ENCODE measurements around the gene GUCY2C. TPM values are rescaled to one million over a fixed set of nuclear protein-coding genes. Genes with fewer than 3 reads are reported as not detected.
A peak's percentile ranks its signal among the peaks of the same experiment; 100 is the strongest.

Gene GUCY2C
- total RNA-seq, 1 experiment from 2014 or later, result 1.9 TPM

GRCh38 chr12:14714437-14714836, 18.0 kb upstream of the GUCY2C start:
- H3T11ph ChIP-seq (ENCODE audit: low read length), result no peak overlapping the region
- no peak overlapping the region for H2BK5ac ChIP-seq (ENCODE audit: insufficient read length, low read length)
- H3K56ac ChIP-seq (ENCODE audit: insufficient read length, low read depth, low read length), result no peak overlapping the region
- H2BK120ac ChIP-seq (ENCODE audit: low read depth, low read length, poor library complexity, severe bottlenecking), result no peak overlapping the region
- H3K4ac ChIP-seq (ENCODE audit: low read depth, low read length), result no peak overlapping the region
- H2BK15ac ChIP-seq (ENCODE audit: low read depth, low read length), result no peak overlapping the region
- no peak overlapping the region for H2BK20ac ChIP-seq (ENCODE audit: low read depth, low read length, poor library complexity, severe bottlenecking)
- H4K20me1 ChIP-seq (ENCODE audit: control insufficient read depth, insufficient read depth, insufficient read length), result no peaks in the 10 kb centered on the region
- peak; percentile 91 for DNase-seq
- H3K23me2 ChIP-seq (ENCODE audit: insufficient read length, low read depth, low read length, poor library complexity, severe bottlenecking), result peaks cover 3% of the 10 kb centered on the region
- H3K4me2 ChIP-seq (ENCODE audit: insufficient read depth, insufficient read length, low read length), result peak overlapping the region; percentile 53
- H3K79me2 ChIP-seq (ENCODE audit: insufficient read depth, low read length), result peaks cover 2% of the 10 kb centered on the region; the same call in 1 of the 2 replicates
- H2BK12ac ChIP-seq (ENCODE audit: insufficient read length, low read depth, low read length), result no peak overlapping the region
- H3K23ac ChIP-seq (ENCODE audit: insufficient read length, low read depth, low read length), result no peak overlapping the region
- H3K27me3 ChIP-seq (ENCODE audit: insufficient read depth, low read length), result no peaks in the 10 kb centered on the region
- no peak overlapping the region for H2AFZ ChIP-seq (ENCODE audit: low read length)
- H3K27me3 Mint-ChIP-seq (ENCODE audit: low read depth), result no peaks in the 10 kb centered on the region
- H3K9ac ChIP-seq (ENCODE audit: extremely low read depth, insufficient read length, low read length), result no peak overlapping the region
- H3K4me3 Mint-ChIP-seq, result peak overlapping the region; percentile 8 to 12; a peak in 4 of 5 replicates
- H3K9me3 Mint-ChIP-seq, result peaks cover 4 to 10% of the 10 kb centered on the region in 2 experiments
- H3K9me3 ChIP-seq (ENCODE audit: control insufficient read depth, low read depth, low read length), result no peaks in the 10 kb centered on the region
- no peak overlapping the region for H2AK5ac ChIP-seq (ENCODE audit: insufficient read length, low read length)
- peak overlapping the region; percentile 63 to 94 (median 93); a peak in 6 of 7 replicates for H3K27ac Mint-ChIP-seq
- no peak overlapping the region for H3K18ac ChIP-seq (ENCODE audit: insufficient read length, low read depth, low read length)
- no peak overlapping the region for H4K8ac ChIP-seq (replicated peaks; ENCODE audit: insufficient read length, low read depth, low read length)
- H3K36me3 Mint-ChIP-seq (ENCODE audit: insufficient read depth in 1 of 3, low read depth in 3 of 3), result peaks cover 8 to 10% (median 9%) of the 10 kb centered on the region in 3 experiments; a peak in 6 of 7 replicates
- WGBS (ENCODE audit: extremely low coverage, insufficient read length, low lambda C conversion rate), result no CpG with 5 or more reads among the region's 6 CpGs
- H3K4me1 Mint-ChIP-seq, result peaks cover 59 to 63% of the 10 kb centered on the region in 2 experiments
- TF ChIP-seq CTCF (conservative IDR thresholded peaks at IDR 0.05), result no peak
- no peak overlapping the region for H4K5ac ChIP-seq (ENCODE audit: insufficient read length, low read depth, low read length)
- no peak overlapping the region for H4K91ac ChIP-seq (ENCODE audit: insufficient read length, low read depth, low read length)
- peaks cover 25% of the 10 kb centered on the region for H3K4me1 ChIP-seq (ENCODE audit: insufficient read depth, low read length)
- H3K79me1 ChIP-seq (ENCODE audit: insufficient read depth, low read depth, low read length, poor library complexity, severe bottlenecking), result no peaks in the 10 kb centered on the region
- H3K14ac ChIP-seq (ENCODE audit: insufficient read depth, low read length), result no peak overlapping the region
- peak overlapping the region; percentile 73 for H3K27ac ChIP-seq (ENCODE audit: insufficient read length, low read depth, low read length)

Data from H9 (cell line).